ENCODE measurements around the gene NCMAP.
"Not testable (repeated sequence)": the region's sequence is repeated elsewhere in the genome, so short reads cannot be mapped to it uniquely, and the experiment has no call there.

The NCMAP gene

GRCh38 chr1:24513706-24514105, 42.2 kb upstream of the NCMAP start:
- H3K9me3 ChIP-seq (ENCODE audit: control insufficient read depth, low read length) = no peaks in the 10 kb centered on the region
- H3K4me1 ChIP-seq = no peaks in the 10 kb centered on the region
- no peak overlapping the region for H3K4me3 ChIP-seq (ENCODE audit: low read depth, low read length)
- H3K36me3 ChIP-seq (ENCODE audit: control insufficient read depth, insufficient read depth, low read length) = no peaks in the 10 kb centered on the region
- H2AFZ ChIP-seq = no peak overlapping the region
- H3K4me2 ChIP-seq (ENCODE audit: low read length) = no peak overlapping the region
- no peaks in the 10 kb centered on the region for H3K27me3 ChIP-seq (ENCODE audit: control insufficient read depth, insufficient read depth, low read length)
- TF ChIP-seq, protein P1, sequence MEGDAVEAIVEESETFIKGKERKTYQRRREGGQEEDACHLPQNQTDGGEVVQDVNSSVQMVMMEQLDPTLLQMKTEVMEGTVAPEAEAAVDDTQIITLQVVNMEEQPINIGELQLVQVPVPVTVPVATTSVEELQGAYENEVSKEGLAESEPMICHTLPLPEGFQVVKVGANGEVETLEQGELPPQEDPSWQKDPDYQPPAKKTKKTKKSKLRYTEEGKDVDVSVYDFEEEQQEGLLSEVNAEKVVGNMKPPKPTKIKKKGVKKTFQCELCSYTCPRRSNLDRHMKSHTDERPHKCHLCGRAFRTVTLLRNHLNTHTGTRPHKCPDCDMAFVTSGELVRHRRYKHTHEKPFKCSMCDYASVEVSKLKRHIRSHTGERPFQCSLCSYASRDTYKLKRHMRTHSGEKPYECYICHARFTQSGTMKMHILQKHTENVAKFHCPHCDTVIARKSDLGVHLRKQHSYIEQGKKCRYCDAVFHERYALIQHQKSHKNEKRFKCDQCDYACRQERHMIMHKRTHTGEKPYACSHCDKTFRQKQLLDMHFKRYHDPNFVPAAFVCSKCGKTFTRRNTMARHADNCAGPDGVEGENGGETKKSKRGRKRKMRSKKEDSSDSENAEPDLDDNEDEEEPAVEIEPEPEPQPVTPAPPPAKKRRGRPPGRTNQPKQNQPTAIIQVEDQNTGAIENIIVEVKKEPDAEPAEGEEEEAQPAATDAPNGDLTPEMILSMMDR (IDR thresholded peaks at IDR 0.05) = no peak
- no peaks in the 10 kb centered on the region for H3K79me2 ChIP-seq
- no peak overlapping the region for H3K9ac ChIP-seq
- no peak overlapping the region for H3K27ac ChIP-seq

- H3K4me1 ChIP-seq = no peaks in the 10 kb centered on the region
- H3K79me2 ChIP-seq = no peaks in the 10 kb centered on the region
- no peak overlapping the region for H3K4me3 ChIP-seq (ENCODE audit: low read depth, low read length)
- H3K9ac ChIP-seq = no peak overlapping the region
- no peaks in the 10 kb centered on the region for H3K27me3 ChIP-seq (ENCODE audit: control insufficient read depth, insufficient read depth, low read length)
- H3K4me2 ChIP-seq (ENCODE audit: low read length) = no peak overlapping the region
- TF ChIP-seq, protein P1 (IDR thresholded peaks at IDR 0.05) = no peak
- no peaks in the 10 kb centered on the region for H3K9me3 ChIP-seq (ENCODE audit: control insufficient read depth, low read length)
- H2AFZ ChIP-seq = no peak overlapping the region
- H3K36me3 ChIP-seq (ENCODE audit: control insufficient read depth, insufficient read depth, low read length) = no peaks in the 10 kb centered on the region
- no peak overlapping the region for H3K27ac ChIP-seq
These were observed 40.9 kb upstream of the NCMAP start for GRCh38 chr1:24514946-24515345.

DNA sequence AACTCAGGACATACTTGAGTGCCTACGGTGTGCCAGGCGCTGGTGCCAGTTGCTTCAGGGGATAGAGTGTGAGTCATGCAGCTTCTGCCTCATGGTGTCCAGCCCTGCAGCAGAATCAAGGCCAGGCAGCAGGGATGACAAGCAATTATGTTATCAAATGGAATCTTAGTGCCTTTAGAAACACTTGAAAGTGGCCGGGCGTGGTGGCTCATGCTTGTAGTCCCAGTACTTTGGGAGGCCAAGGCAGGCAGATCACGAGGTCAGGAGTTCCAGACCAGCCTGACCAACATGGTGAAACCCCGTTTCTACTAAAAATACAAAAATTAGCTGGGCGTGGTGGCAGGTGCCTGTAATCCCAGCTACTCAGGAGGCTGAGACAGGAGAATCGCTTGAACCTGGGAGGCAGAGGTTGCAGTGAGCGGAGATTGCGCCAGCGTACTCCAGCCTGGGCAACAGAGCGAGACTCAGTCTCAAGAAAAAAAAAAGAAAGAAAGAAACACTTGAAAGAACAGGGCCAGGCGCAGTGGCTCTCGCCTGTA, 40.1 kb upstream of the NCMAP start:
- H3K79me2 ChIP-seq; H2AFZ ChIP-seq; H3K27ac ChIP-seq; H3K4me1 ChIP-seq; H3K9me3 ChIP-seq (ENCODE audit: control insufficient read depth, low read length); H3K4me2 ChIP-seq (ENCODE audit: low read length); H3K4me3 ChIP-seq (ENCODE audit: low read depth, low read length); H3K27me3 ChIP-seq (ENCODE audit: control insufficient read depth, insufficient read depth, low read length); H3K9ac ChIP-seq; H3K36me3 ChIP-seq (ENCODE audit: control insufficient read depth, insufficient read depth, low read length): not testable (repeated sequence)

- Histone ChIP-seq H3K9me3 (ENCODE audit: control insufficient read depth, low read length) (no peaks in the 10 kb centered on the region), H3K9ac (no peak overlapping the region), H3K27me3 (ENCODE audit: control insufficient read depth, insufficient read depth, low read length) (no peaks in the 10 kb centered on the region), H3K4me1 (no peaks in the 10 kb centered on the region), H2AFZ (no peak overlapping the region), H3K27ac (no peak overlapping the region), H3K79me2 (no peaks in the 10 kb centered on the region), H3K4me2 (ENCODE audit: low read length) (no peak overlapping the region), H3K36me3 (ENCODE audit: control insufficient read depth, insufficient read depth, low read length) (no peaks in the 10 kb centered on the region), H3K4me3 (ENCODE audit: low read depth, low read length) (no peak overlapping the region)
- TF ChIP-seq, protein P1 (IDR thresholded peaks at IDR 0.05) = no peak
These were observed 39.4 kb upstream of the NCMAP start for GRCh38 chr1:24516506-24516905.

- Histone ChIP-seq H2AFZ (no peak overlapping the region), H3K27ac (no peak overlapping the region), H3K36me3 (ENCODE audit: control insufficient read depth, insufficient read depth, low read length) (no peaks in the 10 kb centered on the region), H3K9me3 (ENCODE audit: control insufficient read depth, low read length) (no peaks in the 10 kb centered on the region), H3K79me2 (no peaks in the 10 kb centered on the region), H3K9ac (no peak overlapping the region), H3K27me3 (ENCODE audit: control insufficient read depth, insufficient read depth, low read length) (no peaks in the 10 kb centered on the region), H3K4me3 (ENCODE audit: low read depth, low read length) (no peak overlapping the region), H3K4me1 (no peaks in the 10 kb centered on the region), H3K4me2 (ENCODE audit: low read length) (no peak overlapping the region)
- TF ChIP-seq, protein P1 (IDR thresholded peaks at IDR 0.05) = no peak
These were observed 38.0 kb upstream of the NCMAP start for GRCh38 chr1:24517898-24518297.

DNA sequence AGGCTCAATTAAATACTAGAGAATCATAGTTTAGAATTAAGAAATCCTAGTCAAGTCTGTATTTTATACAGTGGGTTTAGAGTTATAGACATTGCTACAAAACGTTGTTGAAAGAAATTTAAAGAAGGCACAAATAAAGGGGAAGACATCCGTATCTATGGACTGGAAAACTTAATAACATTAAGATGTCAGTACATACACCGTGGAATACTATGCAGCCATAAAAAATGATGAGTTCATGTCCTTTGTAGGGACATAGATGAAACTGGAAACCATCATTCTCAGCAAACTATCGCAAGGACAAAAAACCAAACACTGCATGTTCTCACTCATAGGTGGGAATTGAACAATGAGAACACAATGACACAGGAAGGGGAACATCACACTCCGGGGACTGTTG, 35.6 kb upstream of the NCMAP start:
- not testable (repeated sequence) for H3K4me3 ChIP-seq (ENCODE audit: low read depth, low read length); H3K9me3 ChIP-seq (ENCODE audit: control insufficient read depth, low read length); H3K27ac ChIP-seq; H3K4me2 ChIP-seq (ENCODE audit: low read length); H2AFZ ChIP-seq; H3K27me3 ChIP-seq (ENCODE audit: control insufficient read depth, insufficient read depth, low read length); H3K79me2 ChIP-seq; H3K9ac ChIP-seq; H3K4me1 ChIP-seq; H3K36me3 ChIP-seq (ENCODE audit: control insufficient read depth, insufficient read depth, low read length)
